Fibroblast of the aortic adventitia (primary cell): Measurements from ENCODE around the gene CD300E. TPM values are rescaled to one million over a fixed set of nuclear protein-coding genes. Genes with fewer than 3 reads are reported as not detected.

Source experiments
- DNase-seq: peaks from one replicate; pipeline ENCODE4 v3.0.0-alpha.2; 2010; ENCODE audit warnings: low read depth
- H3K4me3 ChIP-seq: 2 replicates; pipeline ENCODE4 v1.5.1; 2011; ENCODE audit warnings: low read depth, mild to moderate bottlenecking, control low read depth, low read length, moderate library complexity
- total RNA-seq: library from RNA; depleted of rRNA; stranded (reverse); fragments of >200 nt; gene quantifications from 2 replicates; pipeline ENCODE4 v1.2.3, GENCODE V29; 2012; ENCODE audit warnings: low replicate concordance
- TF ChIP-seq, protein P1 (sequence below): IDR thresholded peaks from 2 replicates; pipeline ENCODE4 v1.5.1; 2011; ENCODE audit warnings: mild to moderate bottlenecking, low read length, control low read depth, inconsistent platforms; ENCODE audit not compliant: insufficient read depth

CD300E gene
- total RNA-seq, 1 donor = not detected

DNA sequence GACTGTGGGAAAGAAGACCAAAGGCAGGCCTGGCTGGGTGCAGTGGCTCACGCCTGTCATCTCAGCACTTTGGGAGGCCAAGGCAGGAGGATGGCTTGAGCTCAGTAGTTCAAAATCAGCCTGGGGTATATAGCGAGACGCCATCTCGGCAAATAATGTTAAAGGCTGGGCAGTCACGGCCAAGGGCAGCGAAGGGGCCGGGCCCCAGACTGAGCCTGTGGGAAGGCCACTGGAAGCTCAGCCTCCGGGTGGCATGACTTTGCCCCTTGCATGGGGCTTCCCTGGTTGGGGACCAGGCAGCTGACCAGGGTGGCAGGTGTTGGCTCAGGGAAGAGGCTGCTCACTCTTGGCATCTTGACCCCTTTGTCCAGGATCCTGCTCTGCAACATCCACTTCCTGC, 17.5 kb downstream of the CD300E start:
- H3K4me3 ChIP-seq = no peak overlapping the region
- TF ChIP-seq, protein P1, sequence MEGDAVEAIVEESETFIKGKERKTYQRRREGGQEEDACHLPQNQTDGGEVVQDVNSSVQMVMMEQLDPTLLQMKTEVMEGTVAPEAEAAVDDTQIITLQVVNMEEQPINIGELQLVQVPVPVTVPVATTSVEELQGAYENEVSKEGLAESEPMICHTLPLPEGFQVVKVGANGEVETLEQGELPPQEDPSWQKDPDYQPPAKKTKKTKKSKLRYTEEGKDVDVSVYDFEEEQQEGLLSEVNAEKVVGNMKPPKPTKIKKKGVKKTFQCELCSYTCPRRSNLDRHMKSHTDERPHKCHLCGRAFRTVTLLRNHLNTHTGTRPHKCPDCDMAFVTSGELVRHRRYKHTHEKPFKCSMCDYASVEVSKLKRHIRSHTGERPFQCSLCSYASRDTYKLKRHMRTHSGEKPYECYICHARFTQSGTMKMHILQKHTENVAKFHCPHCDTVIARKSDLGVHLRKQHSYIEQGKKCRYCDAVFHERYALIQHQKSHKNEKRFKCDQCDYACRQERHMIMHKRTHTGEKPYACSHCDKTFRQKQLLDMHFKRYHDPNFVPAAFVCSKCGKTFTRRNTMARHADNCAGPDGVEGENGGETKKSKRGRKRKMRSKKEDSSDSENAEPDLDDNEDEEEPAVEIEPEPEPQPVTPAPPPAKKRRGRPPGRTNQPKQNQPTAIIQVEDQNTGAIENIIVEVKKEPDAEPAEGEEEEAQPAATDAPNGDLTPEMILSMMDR = no peak
- no peak for DNase-seq

DNA sequence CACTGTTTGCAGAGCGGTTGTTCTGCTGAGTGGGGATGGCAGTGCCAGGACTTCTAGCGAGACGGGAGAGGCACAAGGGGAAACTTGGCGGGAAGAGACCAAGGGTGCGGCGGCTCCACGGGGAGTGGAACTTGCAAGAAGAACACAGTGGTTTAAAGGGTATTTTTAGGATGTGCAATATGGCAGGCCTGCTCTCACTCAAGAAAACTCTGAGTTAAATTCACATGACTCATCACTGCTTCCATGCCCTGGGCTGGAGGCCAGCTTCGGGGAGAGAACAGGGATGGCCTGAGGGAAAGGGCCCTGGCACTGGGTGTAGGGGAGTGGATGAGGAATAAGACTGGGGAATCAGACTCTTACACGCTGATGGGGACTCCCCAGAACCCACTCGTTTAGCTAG, 18.2 kb downstream of the CD300E start:
- H3K4me3 ChIP-seq = no peak overlapping the region
- peak; percentile 77 for DNase-seq
- TF ChIP-seq, protein P1 = no peak

GRCh38 chr17:74604761-74605160, 18.8 kb downstream of the CD300E start:
- DNase-seq = no peak
- TF ChIP-seq, protein P1 = no peak
- H3K4me3 ChIP-seq = no peak overlapping the region

DNA sequence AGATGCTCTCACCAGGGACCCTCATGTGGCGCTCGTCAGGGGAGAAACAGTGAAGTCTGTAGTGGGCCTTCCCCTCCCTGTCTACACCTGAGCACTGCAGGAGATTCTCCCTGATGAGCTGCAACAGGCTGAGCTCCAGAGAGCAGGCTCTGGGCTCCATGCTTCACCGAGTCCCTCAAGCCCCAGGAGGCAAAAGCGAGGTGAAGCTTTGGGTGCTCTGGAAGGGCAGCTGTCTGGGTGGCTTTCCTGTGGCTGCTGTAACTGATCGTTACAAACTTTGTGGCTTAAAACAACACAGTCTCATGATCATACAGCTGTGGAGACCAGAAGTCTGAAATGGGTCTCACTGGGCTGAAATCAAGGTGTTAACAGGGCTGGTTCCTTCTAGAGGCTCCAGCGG, 19.3 kb downstream of the CD300E start:
- no peak for DNase-seq
- no peak overlapping the region for H3K4me3 ChIP-seq
- TF ChIP-seq, protein P1 = no peak

DNA sequence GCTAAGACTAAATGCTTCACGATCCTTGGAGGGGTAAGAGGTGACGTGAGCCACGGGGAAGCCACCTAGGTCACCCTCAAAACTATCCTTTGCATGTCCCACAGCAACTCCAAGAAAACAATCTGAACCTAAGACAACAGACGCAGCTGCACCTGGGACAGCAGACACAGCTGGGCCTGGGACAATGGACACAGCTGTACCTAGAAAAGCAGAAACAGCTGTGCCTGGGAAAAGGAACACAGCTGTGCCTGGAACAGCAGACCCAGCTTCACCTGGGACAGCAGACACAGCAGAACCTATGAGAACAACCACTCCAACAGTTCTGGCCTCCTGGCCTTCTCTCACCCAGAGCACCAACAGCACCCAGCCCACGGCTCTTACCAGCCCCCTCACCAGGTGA, 19.8 kb downstream of the CD300E start:
- no peak for DNase-seq
- H3K4me3 ChIP-seq = no peak overlapping the region
- TF ChIP-seq, protein P1 = no peak

DNA sequence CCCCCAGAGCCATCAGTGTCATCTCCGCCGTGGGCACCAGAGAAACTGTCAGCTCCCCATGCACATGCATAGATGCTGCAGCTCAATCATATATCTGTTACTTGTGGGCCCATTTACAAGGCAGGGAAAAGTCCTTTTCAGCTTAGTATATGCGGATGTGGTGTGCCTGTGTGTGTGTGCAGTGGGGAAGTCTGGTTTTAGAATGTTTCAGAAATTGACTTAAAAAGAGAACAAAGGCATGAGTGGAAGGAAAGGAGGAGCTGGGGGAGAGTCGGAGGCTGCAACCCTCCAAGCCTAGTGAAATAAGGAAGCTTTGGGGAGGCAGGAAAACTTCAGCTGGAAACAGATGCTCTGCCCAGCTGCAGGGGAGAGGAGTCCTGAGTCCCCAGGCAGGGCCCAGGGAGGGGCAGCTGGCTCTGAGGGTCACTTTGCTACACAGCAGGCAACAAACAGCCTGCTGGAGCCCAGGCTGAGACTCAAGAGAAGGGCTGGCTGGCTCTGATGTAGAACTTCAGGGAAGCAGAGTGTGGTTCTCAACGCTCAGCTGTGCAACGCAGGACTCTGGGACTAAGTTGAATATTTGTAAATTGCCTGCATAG, 20.4 kb downstream of the CD300E start:
- TF ChIP-seq, protein P1 = no peak
- no peak for DNase-seq
- no peak overlapping the region for H3K4me3 ChIP-seq
